GM12878 (cell line): Measurements from ENCODE around the gene SPOCD1. TPM values are rescaled to one million over a fixed set of nuclear protein-coding genes. Genes with fewer than 3 reads are reported as not detected.

Experiments
- ATAC-seq: fragments of 200-7000 bp; cut with Tn5 transposase; 3 replicates; pipeline ENCODE4 v1.9.1; 2020; ENCODE audit warnings: mild to moderate bottlenecking, moderate library complexity
- BruUV-seq: library from RNA; stranded (reverse); fragments of 400-500 nt; replicated peaks from 2 replicates; lab custom pipeline; 2021; lab: Mats Ljungman, UMichigan
- CTCF ChIA-PET: fragments of 300-600 bp; sonication (Branson Sonifier 250); formaldehyde crosslinking; extraction: SDS; loops from one replicate; lab custom pipeline; 2021; ENCODE audit warnings: inconsistent platforms; lab: Yijun Ruan, JAX
- POLR2A ChIA-PET: fragments of 350-600 bp; formaldehyde crosslinking; extraction: SDS; loops from one replicate; lab custom pipeline; 2021; ENCODE audit warnings: inconsistent platforms; lab: Charles Lee
- RAD21 ChIA-PET: fragments of 300-600 bp; sonication (Branson Sonifier 250); formaldehyde crosslinking; loops from one replicate; lab custom pipeline; 2023; ENCODE audit warnings: antibody characterized with exemption; ENCODE audit not compliant: unreplicated experiment; lab: Charles Lee
- SMC1A ChIA-PET: fragments of 300-600 bp; sonication (Branson Sonifier 250); formaldehyde crosslinking; loops from one replicate; lab custom pipeline; 2023; ENCODE audit not compliant: unreplicated experiment, uncharacterized antibody; lab: Charles Lee
- DNase-seq: peaks from one replicate; pipeline ENCODE4 v3.0.0-alpha.2; 2011; ENCODE audit warnings: low read depth, low spot score
- FAIRE-seq: peaks from 3 replicates; lab custom pipeline; 2011; peaks lifted over from hg19 to GRCh38; lab: Jason Lieb, UNC
- H2AFZ ChIP-seq: 2 replicates; pipeline ENCODE4 v1.6.0; 2011; ENCODE audit warnings: low read depth, low read length, control low read depth; ENCODE audit not compliant: control insufficient read depth
- H3K27ac ChIP-seq: 2 replicates; pipeline ENCODE4 v1.5.1; 2011; ENCODE audit warnings: control low read depth; ENCODE audit not compliant: control insufficient read depth, insufficient read depth
- H3K27me3 ChIP-seq, 2 experiments: replicated peaks in 1 of 2; 2 replicates each; pipeline versions ENCODE4 v1.6.0 to v1.6.1; 2011; ENCODE audit warnings: low read length in 1 of 2; ENCODE audit not compliant: control insufficient read depth in 2 of 2, insufficient read depth in 2 of 2
- H3K36me3 ChIP-seq, 2 experiments: 2 replicates each; pipeline ENCODE4 v1.5.1; 2011; ENCODE audit warnings: low read length in 1 of 2; ENCODE audit not compliant: control insufficient read depth in 2 of 2, insufficient read depth in 2 of 2
- H3K4me1 ChIP-seq: 2 replicates; pipeline ENCODE4 v1.6.1; 2011; ENCODE audit warnings: mild to moderate bottlenecking, low read length, moderate library complexity, mixed read lengths; ENCODE audit not compliant: control insufficient read depth, insufficient read depth
- H3K4me2 ChIP-seq: 2 replicates; pipeline ENCODE4 v1.6.0; 2011; ENCODE audit warnings: control low read depth; ENCODE audit not compliant: control insufficient read depth, insufficient read depth
- H3K4me3 ChIP-seq: fragments of 200-600 bp; sonication (generic); 2 replicates; pipeline ENCODE4 v1.5.1; 2016
- H3K79me2 ChIP-seq: 2 replicates; pipeline ENCODE4 v1.6.0; 2011; ENCODE audit warnings: low read length; ENCODE audit not compliant: control insufficient read depth, insufficient read depth
- H3K9ac ChIP-seq: 2 replicates; pipeline ENCODE4 v1.8.0; 2011; ENCODE audit warnings: low read length, control low read depth, mixed read lengths; ENCODE audit not compliant: control insufficient read depth, insufficient read depth
- H3K9me3 ChIP-seq: replicated peaks from 3 replicates; pipeline ENCODE4 v1.5.1; 2011; ENCODE audit warnings: mild to moderate bottlenecking, low read length; ENCODE audit not compliant: control insufficient read depth, insufficient read depth
- H4K20me1 ChIP-seq: 2 replicates; pipeline ENCODE4 v1.6.0; 2011; ENCODE audit not compliant: control insufficient read depth, insufficient read depth
- CHD2 ChIP-seq: IDR thresholded peaks from 2 replicates; pipeline ENCODE4 v1.6.1; 2011; ENCODE audit warnings: low read depth, low read length, improper control_type of control experiment, borderline replicate concordance
- HCFC1 ChIP-seq: fragments of 150-350 bp; IDR thresholded peaks from 2 replicates; pipeline ENCODE4 v1.6.1; 2014; ENCODE audit warnings: low read length
- HDAC2 ChIP-seq: fragments of 200-600 bp; sonication (generic); IDR thresholded peaks from 2 replicates; pipeline ENCODE4 v1.6.1; 2017
- NFXL1 ChIP-seq: fragments of 450-650 bp; IDR thresholded peaks from 2 replicates; pipeline ENCODE4 v1.6.1; 2017; ENCODE audit warnings: antibody characterized with exemption, mild to moderate bottlenecking, borderline replicate concordance
- NRF1 ChIP-seq: conservative IDR thresholded peaks from 2 replicates; pipeline ENCODE4 v1.6.1; 2011; ENCODE audit warnings: mild to moderate bottlenecking, low read depth, low read length, improper control_type of control experiment
- POLR2AphosphoS2 ChIP-seq: IDR thresholded peaks from 2 replicates; pipeline ENCODE4 v1.6.1; 2011; ENCODE audit warnings: low read depth, mild to moderate bottlenecking, low read length, improper control_type of control experiment, moderate library complexity
- WGBS: methylation state at CpG from one replicate; pipeline ENCODE4 v1.1.6; 2016; ENCODE audit warnings: low lambda C conversion rate; ENCODE audit not compliant: insufficient replicate concordance, insufficient coverage; ENCODE audit errors: missing lambda C conversion rate; 5-methylcytosine and 5-hydroxymethylcytosine counted together
- in situ Hi-C: fragments of 300-500 bp; cut with MboI; formaldehyde crosslinking; loops from 9 replicates; pipeline ENCODE4 v1.14.3; 2018; ENCODE audit warnings: mixed read lengths
- intact Hi-C: fragments of 100-400 bp; cut with micrococcal nuclease; formaldehyde crosslinking; loops from one replicate; pipeline ENCODE4 v1.14.2; 2022; ENCODE audit not compliant: unreplicated experiment
- polyA plus RNA-seq, 11 experiments: library from polyadenylated mRNA; depleted of rRNA in 4 of 11; unstranded in 6 of 11; stranded (reverse) in 5 of 11; fragments of >200 nt; fragmentation: Nextera tagmentation in 4 of 11; fragmentation: Illumina TruSeq in 1 of 11; extraction: Ambion mirVana in 4 of 11; extraction: Trizol in 1 of 11; gene quantifications; 1 replicate in 1 of 11; 2 replicates in 10 of 11; pipeline versions ENCODE4 v1.2.1 to v1.2.3, GENCODE V29; 2011 to 2016; ENCODE audit warnings: inconsistent platforms in 2 of 11, missing spikeins in 2 of 11, low read depth in 1 of 11
- total RNA-seq, 4 experiments: library from RNA; depleted of rRNA in 3 of 4; stranded (reverse); fragments of >200 nt in 3 of 4; fragmentation: Illumina TruSeq in 1 of 4; extraction: Trizol in 1 of 4; gene quantifications; 2 replicates each; pipeline versions ENCODE4 v1.2.1 to v1.2.3, GENCODE V29; 2013 to 2021
- TF ChIP-seq, protein P1 (sequence below): fragments of 450-650 bp; IDR thresholded peaks from 2 replicates; pipeline ENCODE4 v1.6.1; 2016; ENCODE audit warnings: mild to moderate bottlenecking
- TF ChIP-seq, protein P2 (sequence below): IDR thresholded peaks from 2 replicates; pipeline ENCODE4 v1.6.1; 2011; ENCODE audit warnings: mild to moderate bottlenecking, low read depth, low read length, moderate library complexity; ENCODE audit not compliant: insufficient replicate concordance

Gene SPOCD1
- total and polyA plus RNA-seq, 10 of the 15 experiments (the other 5 are each of a cell fraction or from before 2014, with no cell fraction given), result 0.02 to 0.65 (median 0.13) TPM; not detected in 4

DNA sequence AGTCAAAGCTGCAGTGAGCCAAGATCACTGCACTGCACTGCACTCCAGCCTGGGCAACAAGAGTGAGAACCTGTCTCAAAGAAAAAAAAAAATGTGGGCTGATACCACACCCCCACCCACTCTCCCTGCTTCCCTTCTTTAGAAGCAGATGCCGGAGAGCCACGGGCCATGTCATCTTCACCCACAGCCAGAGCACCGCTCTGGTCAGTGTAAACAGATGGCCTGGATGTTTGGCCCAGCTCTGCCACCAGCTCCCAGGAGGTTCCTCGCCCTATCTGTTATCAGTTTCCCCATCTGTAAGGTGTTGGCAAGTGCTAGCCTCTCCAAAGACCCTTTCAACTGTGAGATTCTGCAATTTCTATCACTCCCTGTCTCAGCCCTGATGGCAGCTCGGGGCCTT, 39.8 kb downstream of the SPOCD1 start:
- ChIA-PET POLR2A (no interaction called here), RAD21 (no interaction called here), CTCF (interaction anchor here (1.7 to 2.8 kb wide), 2 partner anchors 13 to 31 kb away, joined by 8 to 11 read pairs; no protein-coding TSS in a partner anchor), SMC1A (interaction anchor here (1.2 kb wide), 1 partner anchor 16 kb away, joined by 4 read pairs; no protein-coding TSS in a partner anchor)
- in situ Hi-C loops, result no loop called here
- ATAC-seq (no peak), FAIRE-seq (no peak), DNase-seq (no peak)
- 37% methylated on average over 5 of the region's 5 CpGs for WGBS
- Histone ChIP-seq H3K4me2 (no peak overlapping the region), H3K27ac (no peak overlapping the region), H2AFZ (no peak overlapping the region), H3K4me1 (peaks cover 6% of the 10 kb centered on the region), H3K9me3 (no peaks in the 10 kb centered on the region), H3K36me3 (no peaks in the 10 kb centered on the region), H3K4me3 (no peak overlapping the region), H3K27me3 (peaks cover 17 to 34% of the 10 kb centered on the region in 2 experiments), H3K79me2 (no peaks in the 10 kb centered on the region), H4K20me1 (no peaks in the 10 kb centered on the region), H3K9ac (no peak overlapping the region)
- no TSS peak for BruUV-seq
- intact Hi-C loops, result no loop called here
- TF ChIP-seq HCFC1, result no peak
- TF ChIP-seq, protein P1, sequence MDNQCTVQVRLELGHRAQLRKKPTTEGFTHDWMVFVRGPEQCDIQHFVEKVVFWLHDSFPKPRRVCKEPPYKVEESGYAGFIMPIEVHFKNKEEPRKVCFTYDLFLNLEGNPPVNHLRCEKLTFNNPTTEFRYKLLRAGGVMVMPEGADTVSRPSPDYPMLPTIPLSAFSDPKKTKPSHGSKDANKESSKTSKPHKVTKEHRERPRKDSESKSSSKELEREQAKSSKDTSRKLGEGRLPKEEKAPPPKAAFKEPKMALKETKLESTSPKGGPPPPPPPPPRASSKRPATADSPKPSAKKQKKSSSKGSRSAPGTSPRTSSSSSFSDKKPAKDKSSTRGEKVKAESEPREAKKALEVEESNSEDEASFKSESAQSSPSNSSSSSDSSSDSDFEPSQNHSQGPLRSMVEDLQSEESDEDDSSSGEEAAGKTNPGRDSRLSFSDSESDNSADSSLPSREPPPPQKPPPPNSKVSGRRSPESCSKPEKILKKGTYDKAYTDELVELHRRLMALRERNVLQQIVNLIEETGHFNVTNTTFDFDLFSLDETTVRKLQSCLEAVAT, result no peak
- TF ChIP-seq HDAC2, result no peak
- TF ChIP-seq NRF1, result no peak

DNA sequence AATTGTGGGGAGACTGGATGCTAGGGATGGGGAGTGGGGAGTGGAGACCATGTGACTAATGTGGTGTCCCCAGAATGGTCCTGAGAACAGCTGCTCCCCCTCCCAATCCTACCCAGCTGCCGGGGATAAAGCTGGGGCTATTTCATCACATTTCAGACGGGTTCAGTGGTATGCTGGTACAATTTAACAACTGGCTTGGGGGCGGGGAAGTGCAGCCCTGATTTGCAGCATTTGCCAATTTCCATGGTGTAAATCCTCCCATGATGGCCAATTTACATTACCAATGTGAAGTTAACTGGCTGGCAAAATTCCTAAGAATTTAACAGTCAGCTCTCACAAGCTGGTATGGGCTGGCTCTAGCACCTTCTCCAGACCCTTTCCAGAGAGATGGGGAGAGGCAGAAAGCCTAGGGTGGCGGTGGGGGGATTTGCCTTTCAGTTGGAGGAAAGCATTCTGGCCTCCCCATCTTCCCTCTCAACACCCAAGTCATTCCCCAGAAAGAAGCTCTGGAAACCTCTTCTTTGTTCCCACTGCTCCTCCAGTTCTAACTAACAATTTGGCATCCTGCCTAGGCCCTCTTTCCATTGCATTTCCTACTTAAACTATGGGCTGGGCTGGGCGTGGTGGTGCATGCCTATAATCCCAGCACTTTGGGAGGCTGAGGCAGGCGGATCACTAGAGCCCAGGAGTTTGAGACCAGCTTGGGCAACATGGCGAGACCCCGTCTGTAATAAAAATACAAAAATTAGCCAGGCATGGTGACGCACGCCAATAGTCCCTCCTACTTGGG, 40.4 kb downstream of the SPOCD1 start:
- Histone ChIP-seq H3K4me3 (no peak overlapping the region), H3K27ac (no peak overlapping the region), H3K36me3 (no peaks in the 10 kb centered on the region), H3K9ac (no peak overlapping the region), H3K4me1 (peaks cover 6% of the 10 kb centered on the region), H3K79me2 (no peaks in the 10 kb centered on the region), H3K27me3 (peaks cover 19 to 34% of the 10 kb centered on the region in 2 experiments), H3K4me2 (no peak overlapping the region), H3K9me3 (no peaks in the 10 kb centered on the region), H2AFZ (no peak overlapping the region), H4K20me1 (no peaks in the 10 kb centered on the region; the same call in 1 of the 2 replicates)
- no peak for ATAC-seq
- TF ChIP-seq NFXL1, result no peak
- TF ChIP-seq POLR2AphosphoS2, result no peak
- TF ChIP-seq, protein P2, sequence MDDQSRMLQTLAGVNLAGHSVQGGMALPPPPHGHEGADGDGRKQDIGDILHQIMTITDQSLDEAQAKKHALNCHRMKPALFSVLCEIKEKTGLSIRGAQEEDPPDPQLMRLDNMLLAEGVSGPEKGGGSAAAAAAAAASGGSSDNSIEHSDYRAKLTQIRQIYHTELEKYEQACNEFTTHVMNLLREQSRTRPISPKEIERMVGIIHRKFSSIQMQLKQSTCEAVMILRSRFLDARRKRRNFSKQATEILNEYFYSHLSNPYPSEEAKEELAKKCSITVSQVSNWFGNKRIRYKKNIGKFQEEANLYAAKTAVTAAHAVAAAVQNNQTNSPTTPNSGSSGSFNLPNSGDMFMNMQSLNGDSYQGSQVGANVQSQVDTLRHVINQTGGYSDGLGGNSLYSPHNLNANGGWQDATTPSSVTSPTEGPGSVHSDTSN, result no peak
- no peak for TF ChIP-seq CHD2
- ChIA-PET SMC1A (no interaction called here), RAD21 (no interaction called here), CTCF (interaction anchor here (1.7 kb wide), 1 partner anchor 30 kb away, joined by 8 read pairs; no protein-coding TSS in a partner anchor), POLR2A (no interaction called here)
- no peak for DNase-seq
- in situ Hi-C loops (no loop called here), intact Hi-C loops (no loop called here)
- FAIRE-seq, result no peak
- WGBS, result 37% methylated on average over 10 of the region's 10 CpGs
- no TSS peak for BruUV-seq
